Cardiac fibroblast (primary cell): ENCODE data around the gene MYO15A.
"Not testable (repeated sequence)": the region's sequence is repeated elsewhere in the genome, so short reads cannot be mapped to it uniquely, and the experiment has no call there.

Experiments
- DNase-seq, 2 donors: peaks; one replicate each; pipeline versions ENCODE4 v3.0.0 to v3.0.0-alpha.2; 2010; ENCODE audit warnings: low read depth in 2 of 2
- H3K4me3 ChIP-seq, 2 donors: replicated peaks in 1 of 2; 1 replicate in 1 of 2; 2 replicates in 1 of 2; pipeline ENCODE4 v1.5.1; 2011; ENCODE audit warnings: low read depth in 2 of 2, low read length in 2 of 2, mild to moderate bottlenecking in 2 of 2, moderate library complexity in 1 of 2
- TF ChIP-seq, protein P1 (sequence below): IDR thresholded peaks from one replicate; pipeline ENCODE4 v1.5.1; 2011; ENCODE audit warnings: low read depth, mild to moderate bottlenecking, low read length, inconsistent platforms

The MYO15A gene

DNA sequence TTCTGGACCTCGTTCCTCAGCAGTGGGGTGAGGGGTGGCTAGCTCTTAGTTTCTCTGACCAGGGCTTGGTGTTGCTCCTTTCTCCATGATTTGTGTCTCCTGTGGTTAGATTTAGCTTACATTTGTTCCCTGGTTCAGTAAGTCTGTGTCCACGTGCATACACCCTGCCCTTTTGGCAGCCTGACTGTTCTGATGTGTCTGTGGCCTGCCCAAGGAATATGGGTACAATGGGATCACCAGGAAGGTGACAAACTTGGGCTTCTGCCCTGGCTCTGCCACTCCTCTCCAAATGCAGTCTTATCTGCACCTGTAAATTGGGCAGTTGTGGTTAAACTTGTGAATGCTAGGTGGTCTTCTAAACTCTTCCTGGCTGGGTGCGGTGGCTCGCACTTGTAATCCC is 92.6 kb downstream of the MYO15A start:
- TF ChIP-seq, protein P1, sequence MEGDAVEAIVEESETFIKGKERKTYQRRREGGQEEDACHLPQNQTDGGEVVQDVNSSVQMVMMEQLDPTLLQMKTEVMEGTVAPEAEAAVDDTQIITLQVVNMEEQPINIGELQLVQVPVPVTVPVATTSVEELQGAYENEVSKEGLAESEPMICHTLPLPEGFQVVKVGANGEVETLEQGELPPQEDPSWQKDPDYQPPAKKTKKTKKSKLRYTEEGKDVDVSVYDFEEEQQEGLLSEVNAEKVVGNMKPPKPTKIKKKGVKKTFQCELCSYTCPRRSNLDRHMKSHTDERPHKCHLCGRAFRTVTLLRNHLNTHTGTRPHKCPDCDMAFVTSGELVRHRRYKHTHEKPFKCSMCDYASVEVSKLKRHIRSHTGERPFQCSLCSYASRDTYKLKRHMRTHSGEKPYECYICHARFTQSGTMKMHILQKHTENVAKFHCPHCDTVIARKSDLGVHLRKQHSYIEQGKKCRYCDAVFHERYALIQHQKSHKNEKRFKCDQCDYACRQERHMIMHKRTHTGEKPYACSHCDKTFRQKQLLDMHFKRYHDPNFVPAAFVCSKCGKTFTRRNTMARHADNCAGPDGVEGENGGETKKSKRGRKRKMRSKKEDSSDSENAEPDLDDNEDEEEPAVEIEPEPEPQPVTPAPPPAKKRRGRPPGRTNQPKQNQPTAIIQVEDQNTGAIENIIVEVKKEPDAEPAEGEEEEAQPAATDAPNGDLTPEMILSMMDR, result no peak
- no peak overlapping the region for H3K4me3 ChIP-seq
- no peak for DNase-seq

DNA sequence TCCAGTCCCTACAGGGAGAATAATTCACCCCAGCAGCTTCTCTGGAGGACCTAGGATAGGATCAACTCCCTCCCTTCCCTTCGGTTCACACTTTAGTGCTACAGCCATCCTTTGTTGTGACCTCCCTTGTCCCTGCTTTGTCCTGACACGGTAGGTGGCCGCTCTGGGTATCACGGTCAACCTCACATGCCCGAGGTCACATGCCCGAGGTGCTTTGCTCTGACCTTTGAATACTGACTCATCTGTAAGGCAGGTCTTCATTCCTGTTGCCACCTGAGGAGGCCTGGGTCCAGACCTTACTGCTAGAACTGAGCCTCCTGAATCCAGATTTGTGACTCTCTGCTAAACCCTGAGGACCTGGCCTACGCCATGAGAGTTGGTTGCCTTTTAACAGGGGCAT is 94.8 kb downstream of the MYO15A start:
- no peak overlapping the region for H3K4me3 ChIP-seq
- DNase-seq, result no peak
- TF ChIP-seq, protein P1, result no peak

DNA sequence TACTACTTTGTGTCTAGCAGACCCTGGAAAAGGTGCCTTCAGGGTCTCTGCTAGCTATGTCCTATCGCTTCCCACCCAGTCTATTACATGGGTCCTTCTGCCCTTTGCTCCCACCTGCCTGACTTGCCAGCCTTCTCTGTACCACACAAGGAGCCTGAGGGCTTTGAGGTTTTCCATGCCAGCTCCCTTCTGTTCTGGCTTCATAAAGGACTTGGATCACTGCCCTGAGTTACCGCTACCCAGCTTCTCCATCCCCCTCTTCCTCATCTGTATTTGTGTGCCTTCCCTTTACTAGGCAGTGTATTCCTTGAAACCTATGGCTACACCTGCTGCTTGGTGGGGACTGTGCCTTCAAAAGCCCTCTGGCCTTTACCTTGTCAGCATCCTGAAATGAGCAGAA is 97.3 kb downstream of the MYO15A start:
- TF ChIP-seq, protein P1, result no peak
- no peak overlapping the region for H3K4me3 ChIP-seq
- DNase-seq, result no peak

DNA sequence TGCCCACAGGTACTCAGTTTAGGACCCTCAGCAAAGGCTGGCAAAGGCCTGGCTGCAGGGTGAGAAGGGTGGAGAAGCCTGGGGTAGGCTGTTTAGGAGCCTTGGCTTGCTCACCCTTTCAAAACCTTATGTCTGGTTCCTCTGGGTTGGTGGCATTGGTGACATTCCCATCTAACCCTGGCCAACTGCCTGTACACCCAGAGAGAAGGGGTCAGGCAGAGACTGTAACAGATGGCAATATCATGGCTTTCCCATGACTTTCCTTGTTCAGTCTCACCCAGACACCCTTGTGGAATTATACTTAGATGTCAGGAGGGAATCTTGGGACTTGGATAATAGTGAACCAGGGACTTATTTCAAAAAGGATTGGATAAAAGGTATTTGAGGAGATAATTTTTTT is 98.4 kb downstream of the MYO15A start:
- TF ChIP-seq, protein P1, result no peak
- H3K4me3 ChIP-seq, result no peak overlapping the region
- DNase-seq, result no peak

- no peak for DNase-seq
- no peak overlapping the region for H3K4me3 ChIP-seq
- TF ChIP-seq, protein P1, result no peak
Measured at GRCh38 chr17:18208092-18208491, 99.5 kb downstream of the MYO15A start.

- no peak for DNase-seq
- H3K4me3 ChIP-seq, result no peak overlapping the region
- TF ChIP-seq, protein P1, result no peak
Measured at GRCh38 chr17:18213666-18214270, 105.2 kb downstream of the MYO15A start.

DNA sequence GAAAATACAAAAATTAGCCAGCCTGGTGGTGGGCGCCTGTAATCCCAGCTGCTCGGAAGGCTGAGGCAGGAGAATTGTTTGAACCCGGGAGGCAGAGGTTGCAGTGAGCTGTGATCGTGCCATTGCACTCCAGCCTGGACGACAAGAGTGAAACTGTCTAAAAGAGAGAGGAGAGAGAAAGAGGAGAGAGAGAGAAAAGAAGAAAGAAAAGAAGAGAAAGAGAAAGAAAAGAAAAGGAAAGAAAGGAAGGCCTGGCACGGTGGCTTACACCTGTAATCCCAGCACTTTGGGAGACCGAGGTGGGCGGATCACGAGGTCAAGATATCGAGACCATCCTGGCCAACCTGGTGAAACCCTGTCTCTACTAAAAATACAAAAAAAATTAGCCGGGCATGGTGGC is 108.3 kb downstream of the MYO15A start:
- not testable (repeated sequence) for H3K4me3 ChIP-seq, DNase-seq
